HK-2 (cell line): ENCODE measurements around the gene WDFY3.
A peak's percentile ranks its signal among the peaks of the same experiment; 100 is the strongest.

ENCODE experiments used
- DNase-seq: peaks from one replicate; pipeline ENCODE4 v3.0.0-alpha.2; 2018; ENCODE audit not compliant: unreplicated experiment

Gene WDFY3

GRCh38 chr4:84913176-84913575, 53.3 kb downstream of the WDFY3 start:
- DNase-seq = no peak

GRCh38 chr4:84912741-84913140, 53.7 kb downstream of the WDFY3 start:
- DNase-seq = no peak

GRCh38 chr4:84908876-84909275, 57.6 kb downstream of the WDFY3 start:
- no peak for DNase-seq

- no peak for DNase-seq
Measured at GRCh38 chr4:84907145-84907544, 59.3 kb downstream of the WDFY3 start.

- DNase-seq = no peak
Measured at GRCh38 chr4:84905646-84906045, 60.8 kb downstream of the WDFY3 start.

GRCh38 chr4:84901740-84902281, 64.7 kb downstream of the WDFY3 start:
- DNase-seq = no peak

- no peak for DNase-seq
Measured at GRCh38 chr4:84901173-84901572, 65.3 kb downstream of the WDFY3 start.

- DNase-seq = no peak
Measured at GRCh38 chr4:84899616-84900015, 66.9 kb downstream of the WDFY3 start.

GRCh38 chr4:84897516-84897915, 69.0 kb downstream of the WDFY3 start:
- DNase-seq = no peak

- no peak for DNase-seq
Measured at GRCh38 chr4:84895283-84895682, 71.2 kb downstream of the WDFY3 start.

GRCh38 chr4:84894621-84895020, 71.9 kb downstream of the WDFY3 start:
- no peak for DNase-seq

- DNase-seq = no peak
Measured at GRCh38 chr4:84892950-84893349, 73.5 kb downstream of the WDFY3 start.

- no peak for DNase-seq
Measured at GRCh38 chr4:84887824-84888223, 78.7 kb downstream of the WDFY3 start.

- DNase-seq = no peak
Measured at GRCh38 chr4:84879651-84880200, 86.8 kb downstream of the WDFY3 start.

- no peak for DNase-seq
Measured at GRCh38 chr4:84878546-84878945, 87.9 kb downstream of the WDFY3 start.

GRCh38 chr4:84878090-84878489, 88.4 kb downstream of the WDFY3 start:
- no peak for DNase-seq

GRCh38 chr4:84877051-84877833, 89.2 kb downstream of the WDFY3 start:
- DNase-seq = no peak

GRCh38 chr4:84875636-84876371, 90.7 kb downstream of the WDFY3 start:
- DNase-seq = no peak

- DNase-seq = no peak
Measured at GRCh38 chr4:84874619-84875018, 91.9 kb downstream of the WDFY3 start.

GRCh38 chr4:84870398-84871163, 95.9 kb downstream of the WDFY3 start:
- DNase-seq = peak; percentile 7

GRCh38 chr4:84866295-84866694, 100.2 kb downstream of the WDFY3 start:
- no peak for DNase-seq

- DNase-seq = no peak
Measured at GRCh38 chr4:84865600-84865999, 100.9 kb downstream of the WDFY3 start.
